HT1080 (cell line): Measurements from ENCODE around the gene CDK11A. TPM values are rescaled to one million over a fixed set of nuclear protein-coding genes. Genes with fewer than 3 reads are reported as not detected.
"Not testable (repeated sequence)": the region's sequence is repeated elsewhere in the genome, so short reads cannot be mapped to it uniquely, and the experiment has no call there.

Experiments
- DNase-seq: peaks from one replicate; pipeline ENCODE4 v3.0.0-alpha.2; 2015; ENCODE audit warnings: low read depth
- total RNA-seq: library from RNA; depleted of rRNA; stranded (reverse); fragments of >200 nt; shearing (Covaris generic); gene quantifications from 2 replicates; pipeline ENCODE4 v1.2.3, GENCODE V29; 2014

CDK11A gene
- total RNA-seq, 1 experiment from 2014 or later: 11.8 TPM

- not testable (repeated sequence) for DNase-seq
Observed at GRCh38 chr1:1726088-1726487, 1.9 kb upstream of the CDK11A start.

GRCh38 chr1:1721201-1721600 lies 3.0 kb downstream of the CDK11A start:
- DNase-seq: no peak

- not testable (repeated sequence) for DNase-seq
Observed at GRCh38 chr1:1715109-1715883, 8.9 kb downstream of the CDK11A start.

GRCh38 chr1:1707897-1708296 lies 16.3 kb downstream of the CDK11A start:
- DNase-seq: not testable (repeated sequence)

- not testable (repeated sequence) for DNase-seq
Observed at GRCh38 chr1:1707241-1707640, 16.9 kb downstream of the CDK11A start.

GRCh38 chr1:1705623-1706022 lies 18.5 kb downstream of the CDK11A start:
- DNase-seq: not testable (repeated sequence)

- DNase-seq: not testable (repeated sequence)
Observed at GRCh38 chr1:1704284-1704957, 19.7 kb downstream of the CDK11A start.

- DNase-seq: no peak
Observed at GRCh38 chr1:1703796-1704195, 20.4 kb downstream of the CDK11A start.

GRCh38 chr1:1702506-1702905 lies 21.7 kb downstream of the CDK11A start:
- DNase-seq: not testable (repeated sequence)

GRCh38 chr1:1700557-1700956 lies 23.6 kb downstream of the CDK11A start:
- not testable (repeated sequence) for DNase-seq

GRCh38 chr1:1700067-1700466 lies 24.1 kb downstream of the CDK11A start:
- DNase-seq: not testable (repeated sequence)

- DNase-seq: not testable (repeated sequence)
Observed at GRCh38 chr1:1699061-1699460, 25.1 kb downstream of the CDK11A start.

GRCh38 chr1:1697358-1698183 lies 26.6 kb downstream of the CDK11A start:
- DNase-seq: not testable (repeated sequence)

- DNase-seq: not testable (repeated sequence)
Observed at GRCh38 chr1:1696431-1697357, 27.5 kb downstream of the CDK11A start.

GRCh38 chr1:1692714-1693647 lies 31.2 kb downstream of the CDK11A start, which contains the start of gene SLC35E2B:
Gene SLC35E2B, minus strand, starts transcription at chr1:1692795. Its CDS starts 16,096 bp downstream, at chr1:1676699.
- peak; percentile 87 for DNase-seq

- peak; percentile 68 for DNase-seq
Observed at GRCh38 chr1:1692324-1692713, 31.8 kb downstream of the CDK11A start.

- not testable (repeated sequence) for DNase-seq
Observed at GRCh38 chr1:1691443-1691842, 32.7 kb downstream of the CDK11A start.

GRCh38 chr1:1689526-1689925 lies 34.6 kb downstream of the CDK11A start:
- not testable (repeated sequence) for DNase-seq

GRCh38 chr1:1687846-1688245 lies 36.3 kb downstream of the CDK11A start:
- DNase-seq: no peak
